GM12891 (cell line): ENCODE results near the gene FHIT.

Experiments
- POLR2A ChIP-seq: IDR thresholded peaks from 2 replicates; pipeline ENCODE4 v1.6.1; 2011; ENCODE audit warnings: low read depth, low read length, control low read depth
- POLR2AphosphoS5 ChIP-seq: IDR thresholded peaks from 2 replicates; pipeline ENCODE4 v1.6.1; 2011; ENCODE audit warnings: low read depth, low read length, control low read depth
- POU2F2 ChIP-seq: IDR thresholded peaks from 2 replicates; pipeline ENCODE4 v1.6.1; 2011; ENCODE audit warnings: low read depth, mild to moderate bottlenecking, control low read depth, low read length, moderate library complexity
- SPI1 ChIP-seq: IDR thresholded peaks from 2 replicates; pipeline ENCODE4 v1.6.1; 2011; ENCODE audit warnings: low read depth, low read length, control low read depth
- TAF1 ChIP-seq: IDR thresholded peaks from 2 replicates; pipeline ENCODE4 v1.6.1; 2011; ENCODE audit warnings: low read depth, low read length, control low read depth

GRCh38 chr3:60475096-60475495, 776.2 kb downstream of the FHIT start:
- TF ChIP-seq POLR2A (no peak), POLR2AphosphoS5 (no peak), TAF1 (no peak), SPI1 (no peak), POU2F2 (no peak)
